ENCODE data around the gene IDNK.

DNA sequence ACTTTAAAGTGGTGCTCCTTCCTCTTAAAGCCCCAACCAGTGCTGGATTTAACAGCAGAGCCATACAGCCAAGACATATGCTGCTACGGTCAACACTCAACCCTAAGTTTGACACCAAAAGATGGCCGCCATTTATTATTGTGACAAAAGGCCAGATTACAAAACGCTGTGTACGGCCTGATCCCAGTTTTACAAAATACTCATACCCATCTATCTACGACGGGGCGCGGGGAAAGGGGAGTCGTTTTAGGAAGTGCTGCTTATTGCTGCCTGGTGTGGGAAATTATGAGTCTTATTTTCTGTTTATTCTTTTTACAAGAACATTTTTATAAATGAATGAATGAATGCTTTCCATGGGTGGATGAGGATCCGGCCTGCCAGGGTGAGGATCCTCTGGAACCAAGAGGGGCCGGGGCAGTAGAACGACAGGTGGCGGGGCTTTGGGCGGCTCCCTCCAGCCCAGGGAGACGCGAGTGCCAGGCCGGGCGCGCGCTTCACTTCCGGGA lies 457 bp upstream of the IDNK start:
- TF ChIP-seq, protein P1, sequence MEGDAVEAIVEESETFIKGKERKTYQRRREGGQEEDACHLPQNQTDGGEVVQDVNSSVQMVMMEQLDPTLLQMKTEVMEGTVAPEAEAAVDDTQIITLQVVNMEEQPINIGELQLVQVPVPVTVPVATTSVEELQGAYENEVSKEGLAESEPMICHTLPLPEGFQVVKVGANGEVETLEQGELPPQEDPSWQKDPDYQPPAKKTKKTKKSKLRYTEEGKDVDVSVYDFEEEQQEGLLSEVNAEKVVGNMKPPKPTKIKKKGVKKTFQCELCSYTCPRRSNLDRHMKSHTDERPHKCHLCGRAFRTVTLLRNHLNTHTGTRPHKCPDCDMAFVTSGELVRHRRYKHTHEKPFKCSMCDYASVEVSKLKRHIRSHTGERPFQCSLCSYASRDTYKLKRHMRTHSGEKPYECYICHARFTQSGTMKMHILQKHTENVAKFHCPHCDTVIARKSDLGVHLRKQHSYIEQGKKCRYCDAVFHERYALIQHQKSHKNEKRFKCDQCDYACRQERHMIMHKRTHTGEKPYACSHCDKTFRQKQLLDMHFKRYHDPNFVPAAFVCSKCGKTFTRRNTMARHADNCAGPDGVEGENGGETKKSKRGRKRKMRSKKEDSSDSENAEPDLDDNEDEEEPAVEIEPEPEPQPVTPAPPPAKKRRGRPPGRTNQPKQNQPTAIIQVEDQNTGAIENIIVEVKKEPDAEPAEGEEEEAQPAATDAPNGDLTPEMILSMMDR (IDR thresholded peaks at IDR 0.05): no peak
- no peak for TF ChIP-seq POLR2A (IDR thresholded peaks at IDR 0.05)
